BJ (cell line): Measurements from ENCODE around the gene FAHD1. TPM values are rescaled to one million over a fixed set of nuclear protein-coding genes. Genes with fewer than 3 reads are reported as not detected.

Experiments
- CTCF ChIA-PET: fragments of 350-600 bp; formaldehyde crosslinking; extraction: SDS; loops from one replicate; lab custom pipeline; 2021; ENCODE audit warnings: antibody characterized with exemption, inconsistent platforms; lab: Yijun Ruan, JAX
- POLR2A ChIA-PET: fragments of 300-600 bp; sonication (Branson Sonifier 250); formaldehyde crosslinking; extraction: SDS; loops from one replicate; lab custom pipeline; 2021; ENCODE audit warnings: antibody characterized with exemption; lab: Charles Lee
- DNase-seq: peaks from one replicate; pipeline ENCODE4 v3.0.0-alpha.2; 2011; ENCODE audit warnings: low read depth
- H3K27me3 ChIP-seq: 2 replicates; pipeline ENCODE4 v1.6.0; 2011; ENCODE audit warnings: low read length; ENCODE audit not compliant: control insufficient read depth, insufficient read depth
- H3K36me3 ChIP-seq: 2 replicates; pipeline ENCODE4 v1.5.1; 2011; ENCODE audit warnings: low read length; ENCODE audit not compliant: control insufficient read depth, insufficient read depth
- H3K4me3 ChIP-seq: 2 replicates; pipeline ENCODE4 v1.5.1; 2011; ENCODE audit warnings: low read depth, mild to moderate bottlenecking, control low read depth, low read length
- polyA plus RNA-seq: library from polyadenylated mRNA; depleted of rRNA; stranded (reverse); fragments of >200 nt; gene quantifications from 2 replicates; pipeline ENCODE4 v1.2.3, GENCODE V29; 2011
- TF ChIP-seq, protein P1 (sequence below): IDR thresholded peaks from 2 replicates; pipeline ENCODE4 v1.5.1; 2011; ENCODE audit warnings: low read depth, mild to moderate bottlenecking, control low read depth, inconsistent platforms, low read length, moderate library complexity; ENCODE audit not compliant: insufficient read depth

FAHD1 gene
- polyA plus RNA-seq, 1 experiment = 52.5 TPM

DNA sequence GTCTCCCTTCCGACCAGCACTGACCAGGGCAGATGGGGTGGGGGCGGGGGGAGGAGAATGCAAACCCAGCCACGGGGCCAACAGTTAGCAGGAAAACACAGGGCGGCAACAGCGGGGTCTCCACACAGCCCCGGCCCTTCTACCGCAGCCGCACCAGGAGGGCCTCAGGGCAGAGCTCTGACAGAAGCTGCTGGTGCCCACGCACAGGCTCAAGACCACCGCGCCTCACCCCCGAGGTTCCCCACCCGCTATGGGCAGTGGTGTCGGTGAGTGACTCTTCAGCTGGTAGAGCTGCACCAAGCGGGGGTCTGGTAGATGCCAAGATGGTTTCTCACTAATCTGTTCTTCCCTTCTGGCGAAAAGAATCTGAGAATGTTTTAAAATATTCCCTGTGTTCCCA lies 16.5 kb upstream of the FAHD1 start:
- POLR2A ChIA-PET = no interaction called here
- TF ChIP-seq, protein P1, sequence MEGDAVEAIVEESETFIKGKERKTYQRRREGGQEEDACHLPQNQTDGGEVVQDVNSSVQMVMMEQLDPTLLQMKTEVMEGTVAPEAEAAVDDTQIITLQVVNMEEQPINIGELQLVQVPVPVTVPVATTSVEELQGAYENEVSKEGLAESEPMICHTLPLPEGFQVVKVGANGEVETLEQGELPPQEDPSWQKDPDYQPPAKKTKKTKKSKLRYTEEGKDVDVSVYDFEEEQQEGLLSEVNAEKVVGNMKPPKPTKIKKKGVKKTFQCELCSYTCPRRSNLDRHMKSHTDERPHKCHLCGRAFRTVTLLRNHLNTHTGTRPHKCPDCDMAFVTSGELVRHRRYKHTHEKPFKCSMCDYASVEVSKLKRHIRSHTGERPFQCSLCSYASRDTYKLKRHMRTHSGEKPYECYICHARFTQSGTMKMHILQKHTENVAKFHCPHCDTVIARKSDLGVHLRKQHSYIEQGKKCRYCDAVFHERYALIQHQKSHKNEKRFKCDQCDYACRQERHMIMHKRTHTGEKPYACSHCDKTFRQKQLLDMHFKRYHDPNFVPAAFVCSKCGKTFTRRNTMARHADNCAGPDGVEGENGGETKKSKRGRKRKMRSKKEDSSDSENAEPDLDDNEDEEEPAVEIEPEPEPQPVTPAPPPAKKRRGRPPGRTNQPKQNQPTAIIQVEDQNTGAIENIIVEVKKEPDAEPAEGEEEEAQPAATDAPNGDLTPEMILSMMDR = no peak
- peaks cover 13% of the 10 kb centered on the region for H3K36me3 ChIP-seq
- H3K27me3 ChIP-seq = no peaks in the 10 kb centered on the region
- no peak overlapping the region for H3K4me3 ChIP-seq
- no peak for DNase-seq
- CTCF ChIA-PET = interaction anchor here (1.1 kb wide), 1 partner anchor 28 kb away, joined by 3 read pairs; the partner anchor contains the start of genes NUBP2 and SPSB3

DNA sequence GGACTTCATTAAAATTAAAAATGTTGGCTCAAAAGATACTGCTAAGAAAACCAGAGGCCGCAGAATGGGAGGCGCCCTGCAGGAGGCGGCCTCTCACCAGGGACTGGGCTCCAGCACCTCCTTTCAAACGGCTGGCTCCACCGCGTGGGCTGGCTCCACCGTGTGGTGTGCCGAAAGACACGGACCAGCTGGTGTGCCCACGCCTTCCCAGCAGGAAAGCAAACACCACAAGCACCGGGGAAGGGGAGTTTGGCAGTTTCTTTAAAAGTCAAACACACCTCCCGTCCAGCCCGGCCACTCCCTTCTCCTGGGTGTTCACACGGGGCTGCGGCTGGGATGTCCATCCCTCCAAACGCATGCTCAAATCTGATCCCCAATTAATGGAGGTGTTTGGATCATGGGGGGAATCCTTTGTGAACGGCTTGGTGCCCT lies 14.3 kb upstream of the FAHD1 start:
- TF ChIP-seq, protein P1 = peak; percentile 74
- peaks cover 14% of the 10 kb centered on the region for H3K36me3 ChIP-seq
- H3K27me3 ChIP-seq = no peaks in the 10 kb centered on the region
- DNase-seq = no peak
- ChIA-PET POLR2A (no interaction called here), CTCF (interaction anchor here (0.6 to 2.5 kb wide), 9 partner anchors 10 to 1580 kb away, joined by 3 to 15 read pairs (median 3); no protein-coding TSS in a partner anchor)
- no peak overlapping the region for H3K4me3 ChIP-seq

DNA sequence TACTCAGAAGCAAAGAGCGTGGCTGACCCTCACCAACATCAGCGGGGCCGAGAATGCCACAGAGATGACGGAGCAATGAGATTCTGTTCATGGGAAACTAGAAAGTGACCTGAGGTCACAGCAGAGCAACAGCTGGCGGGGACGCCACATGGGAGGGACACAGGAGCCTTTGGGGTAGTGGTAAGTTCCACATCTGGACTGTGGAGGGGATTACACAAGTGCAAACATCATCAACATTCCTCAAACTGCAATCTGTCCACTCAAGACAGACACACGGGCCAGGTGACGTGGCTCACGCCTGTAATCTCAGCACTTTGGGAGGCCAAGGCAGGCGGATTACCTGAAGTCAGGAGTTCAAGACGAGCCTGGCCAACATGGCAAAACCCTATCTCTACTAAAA lies 11.5 kb upstream of the FAHD1 start:
- ChIA-PET POLR2A (no interaction called here), CTCF (no interaction called here)
- no peak for DNase-seq
- TF ChIP-seq, protein P1 = no peak
- Histone ChIP-seq H3K27me3 (no peaks in the 10 kb centered on the region), H3K36me3 (peaks cover 17% of the 10 kb centered on the region), H3K4me3 (no peak overlapping the region)

DNA sequence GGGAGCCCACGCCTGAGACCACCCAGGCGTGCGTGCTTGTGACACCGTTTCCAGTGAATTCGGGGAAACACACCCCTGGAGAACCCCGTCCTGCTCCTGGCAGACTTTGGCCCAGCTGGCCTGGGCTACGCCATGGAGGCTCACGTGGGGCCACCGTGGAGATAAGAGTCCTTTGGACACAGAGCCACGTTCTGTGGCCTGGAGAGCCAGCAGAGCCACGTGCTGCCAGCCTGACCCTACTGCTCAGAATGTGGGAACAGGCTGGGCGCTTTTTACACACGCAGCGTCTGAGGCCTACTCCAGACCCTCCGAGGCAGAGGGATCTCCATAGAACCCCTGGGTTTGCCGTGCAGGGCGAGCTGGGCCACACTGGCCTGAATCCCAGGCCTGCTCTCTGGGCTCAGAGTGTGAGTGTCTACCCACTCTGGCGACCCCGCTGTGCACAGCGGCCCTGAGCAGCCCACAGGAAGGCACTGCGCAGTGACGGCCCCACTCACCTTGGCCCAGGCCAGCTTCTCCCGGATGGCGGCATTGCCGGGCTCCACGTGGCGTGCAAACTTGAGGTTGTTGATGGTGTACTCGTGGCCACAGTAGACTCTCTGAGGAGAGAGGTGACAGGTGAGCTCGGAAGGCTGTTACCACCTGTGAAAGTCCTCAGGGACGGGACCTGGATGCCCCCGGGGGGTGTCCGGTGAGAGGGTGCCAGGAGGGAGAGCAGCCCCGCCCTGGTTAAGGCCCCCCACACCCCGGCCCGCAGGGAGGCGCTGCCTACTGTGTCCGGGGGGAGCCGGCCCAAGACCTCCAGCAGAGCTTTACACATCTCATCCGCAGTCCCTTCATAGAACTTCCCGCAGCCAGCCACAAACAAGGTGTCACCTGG lies 10.4 kb upstream of the FAHD1 start:
- Histone ChIP-seq H3K4me3 (no peak overlapping the region), H3K27me3 (no peaks in the 10 kb centered on the region), H3K36me3 (peaks cover 19% of the 10 kb centered on the region)
- DNase-seq = no peak
- POLR2A ChIA-PET = no interaction called here
- CTCF ChIA-PET = no interaction called here
- TF ChIP-seq, protein P1 = no peak

DNA sequence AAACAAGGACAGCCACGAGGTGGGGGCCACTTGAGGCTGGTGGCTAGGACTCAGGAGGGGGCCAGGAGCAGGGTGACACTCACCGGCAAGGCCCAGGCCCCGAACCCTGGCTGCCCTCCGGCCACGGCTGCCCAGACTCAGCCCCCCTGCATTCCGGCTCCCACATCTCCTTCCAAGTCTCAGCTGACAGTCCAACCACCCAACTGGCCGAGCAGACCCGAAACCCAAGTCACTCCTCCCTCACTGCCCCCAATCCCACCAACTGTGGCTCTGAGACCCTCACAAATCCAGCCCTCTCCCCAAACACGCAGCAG lies 9.8 kb upstream of the FAHD1 start:
- POLR2A ChIA-PET = no interaction called here
- CTCF ChIA-PET = no interaction called here

More for the DNA sequence above, 9.8 kb upstream of the FAHD1 start:
- Histone ChIP-seq H3K27me3 (no peaks in the 10 kb centered on the region), H3K36me3 (peaks cover 22% of the 10 kb centered on the region), H3K4me3 (no peak overlapping the region)
- DNase-seq = no peak
- TF ChIP-seq, protein P1 = no peak
